HCT116 (cell line): ENCODE measurements around the gene NFX1. TPM values are rescaled to one million over a fixed set of nuclear protein-coding genes. Genes with fewer than 3 reads are reported as not detected.

ENCODE experiments used
- ATAC-seq: fragments of 200-7000 bp; cut with Tn5 transposase; 2 replicates; pipeline ENCODE4 v1.9.1; 2020; ENCODE audit warnings: mild to moderate bottlenecking, moderate library complexity
- BruUV-seq: library from RNA; stranded (reverse); fragments of 400-500 nt; replicated peaks from 2 replicates; lab custom pipeline; 2021; lab: Mats Ljungman, UMichigan
- CTCF ChIA-PET: fragments of 300-600 bp; sonication (Branson Sonifier 250); formaldehyde crosslinking; loops from one replicate; lab custom pipeline; 2021; ENCODE audit warnings: antibody characterized with exemption; lab: Charles Lee
- POLR2A ChIA-PET: fragments of 300-600, 350-600 bp; sonication (Branson Sonifier 250); formaldehyde crosslinking; loops from one replicate; lab custom pipeline; 2021; ENCODE audit warnings: antibody characterized with exemption; lab: Charles Lee
- RAD21 ChIA-PET, 2 experiments: fragments of 300-600 bp; sonication (Branson Sonifier 250); formaldehyde crosslinking; loops; one replicate each; lab custom pipeline; 2023; ENCODE audit warnings: low total read pairs in 2 of 2; ENCODE audit not compliant: uncharacterized antibody in 2 of 2, unreplicated experiment in 2 of 2, low non-redundant PET in 1 of 2; lab: Charles Lee
- DNase-seq: peaks from one replicate; pipeline ENCODE4 v3.0.0-alpha.2; 2010; ENCODE audit warnings: low read depth, low spot score
- H2AFZ ChIP-seq: fragments of 200-600 bp; shearing (Covaris generic), sonication (generic); 2 replicates; pipeline ENCODE4 v1.6.1; 2017; ENCODE audit warnings: low read depth, mixed run types, mixed read lengths, antibody characterized with exemption, low read length; ENCODE audit not compliant: poor library complexity, severe bottlenecking
- H3K27ac ChIP-seq: 2 replicates; pipeline ENCODE4 v1.5.1; 2012; ENCODE audit warnings: low read depth, low read length
- H3K27me3 ChIP-seq: fragments of 200-600 bp; sonication (generic); 2 replicates; pipeline ENCODE4 v1.6.1; 2016; ENCODE audit warnings: mixed run types, low read length, mixed read lengths; ENCODE audit not compliant: insufficient read depth
- H3K36me3 ChIP-seq, 2 experiments: fragments of 200-500 bp in 1 of 2; fragments of 200-600 bp in 1 of 2; sonication (Bioruptor generic) in 1 of 2; sonication (generic) in 1 of 2; 2 replicates each; pipeline versions ENCODE4 v1.5.1 to v1.6.1; 2014 to 2016; ENCODE audit warnings: low read length in 2 of 2, inconsistent platforms in 1 of 2, mixed read lengths in 1 of 2, mixed run types in 1 of 2; ENCODE audit not compliant: insufficient read depth in 2 of 2, control insufficient read depth in 1 of 2
- H3K4me1 ChIP-seq, 2 experiments: fragments of 200-600 bp in 1 of 2; sonication (generic) in 1 of 2; 2 replicates each; pipeline versions ENCODE4 v1.5.1 to v1.6.1; 2012 to 2017; ENCODE audit warnings: low read length in 2 of 2, inconsistent platforms in 1 of 2, mild to moderate bottlenecking in 1 of 2, mixed read lengths in 1 of 2, mixed run types in 1 of 2, moderate library complexity in 1 of 2; ENCODE audit not compliant: insufficient read depth in 2 of 2, control insufficient read depth in 1 of 2
- H3K4me2 ChIP-seq: fragments of 200-600 bp; sonication (generic); 2 replicates; pipeline ENCODE4 v1.6.1; 2017; ENCODE audit warnings: mixed run types, low read length, mixed read lengths
- H3K4me3 ChIP-seq, 2 experiments: fragments of 200-600 bp in 1 of 2; sonication (generic) in 1 of 2; replicated peaks in 1 of 2; 2 replicates each; pipeline ENCODE4 v1.5.1; 2011 to 2016; ENCODE audit warnings: low read length in 2 of 2, control low read depth in 1 of 2, low read depth in 1 of 2, mild to moderate bottlenecking in 1 of 2, mixed read lengths in 1 of 2, mixed run types in 1 of 2
- H3K79me2 ChIP-seq: fragments of 200-600 bp; sonication (generic); 2 replicates; pipeline ENCODE4 v1.6.1; 2017; ENCODE audit warnings: mild to moderate bottlenecking, mixed run types, low read length, moderate library complexity, mixed read lengths; ENCODE audit not compliant: insufficient read depth
- H3K9ac ChIP-seq: fragments of 200-600 bp; sonication (generic); 2 replicates; pipeline ENCODE4 v1.6.1; 2016; ENCODE audit warnings: low read length, mixed read lengths
- H3K9me2 ChIP-seq: fragments of 200-600 bp; sonication (generic), shearing (Covaris generic); 2 replicates; pipeline ENCODE4 v1.6.1; 2017; ENCODE audit warnings: mixed run types, mild to moderate bottlenecking, moderate library complexity; ENCODE audit not compliant: insufficient read depth
- H3K9me3 ChIP-seq, 2 experiments: fragments of 200-500 bp in 1 of 2; fragments of 200-600 bp in 1 of 2; sonication (Bioruptor generic) in 1 of 2; sonication (generic) in 1 of 2; 2 replicates each; pipeline ENCODE4 v1.6.1; 2014 to 2017; ENCODE audit warnings: low read length in 2 of 2, mixed read lengths in 2 of 2, inconsistent platforms in 1 of 2, low read depth in 1 of 2, mild to moderate bottlenecking in 1 of 2, mixed run types in 1 of 2, moderate library complexity in 1 of 2; ENCODE audit not compliant: control insufficient read depth in 1 of 2, insufficient read depth in 1 of 2
- H4K20me1 ChIP-seq: fragments of 200-600 bp; sonication (generic), shearing (Covaris generic); 2 replicates; pipeline ENCODE4 v1.6.1; 2017; ENCODE audit warnings: mixed run types, mild to moderate bottlenecking, moderate library complexity; ENCODE audit not compliant: insufficient read depth
- CBX3 ChIP-seq: IDR thresholded peaks from 2 replicates; pipeline ENCODE4 v1.6.1; 2012; ENCODE audit warnings: low read depth
- CEBPB ChIP-seq: IDR thresholded peaks from 2 replicates; pipeline ENCODE4 v1.6.1; 2012; ENCODE audit warnings: low read depth
- EZH2 ChIP-seq: fragments of 200-600 bp; sonication (generic); IDR thresholded peaks from 2 replicates; pipeline ENCODE4 v1.6.1; 2017; ENCODE audit warnings: antibody characterized with exemption, mixed run types
- EZH2phosphoT487 ChIP-seq: fragments of 200-600 bp; IDR thresholded peaks from 2 replicates; pipeline ENCODE4 v1.6.1; 2018; ENCODE audit warnings: antibody characterized with exemption, borderline replicate concordance
- FOSL1 ChIP-seq: IDR thresholded peaks from 2 replicates; pipeline ENCODE4 v1.6.1; 2012; ENCODE audit warnings: low read depth
- POLR2A ChIP-seq: IDR thresholded peaks from 2 replicates; pipeline ENCODE4 v1.7.0; 2011; ENCODE audit warnings: borderline replicate concordance; ENCODE audit not compliant: insufficient read depth, insufficient read length; ENCODE audit errors: extremely low read depth
- POLR2AphosphoS5 ChIP-seq: IDR thresholded peaks from 2 replicates; pipeline ENCODE4 v1.6.1; 2011; ENCODE audit warnings: mild to moderate bottlenecking, low read depth, low read length, moderate library complexity
- RAD21 ChIP-seq: IDR thresholded peaks from 2 replicates; pipeline ENCODE4 v1.6.1; 2012; ENCODE audit warnings: low read depth, mild to moderate bottlenecking
- SP1 ChIP-seq: IDR thresholded peaks from 2 replicates; pipeline ENCODE4 v1.6.1; 2012; ENCODE audit warnings: low read depth
- SRF ChIP-seq: IDR thresholded peaks from 2 replicates; pipeline ENCODE4 v1.6.1; 2012; ENCODE audit warnings: low read depth
- TCF7L2 ChIP-seq: IDR thresholded peaks from 2 replicates; pipeline ENCODE4 v1.7.0; 2011; ENCODE audit warnings: borderline replicate concordance, inconsistent platforms; ENCODE audit not compliant: insufficient read depth, insufficient read length; ENCODE audit errors: extremely low read depth
- YY1 ChIP-seq: IDR thresholded peaks from 2 replicates; pipeline ENCODE4 v1.6.1; 2011; ENCODE audit warnings: low read length, low read depth, moderate library complexity, mild to moderate bottlenecking; ENCODE audit not compliant: insufficient replicate concordance; ENCODE audit errors: extremely low read depth
- ZFX ChIP-seq: fragments of 450-650 bp; IDR thresholded peaks from 2 replicates; pipeline ENCODE4 v1.6.1; 2017
- ZNF274 ChIP-seq: fragments of 200-500 bp; sonication (Bioruptor generic); IDR thresholded peaks from 2 replicates; pipeline ENCODE4 v1.6.1; 2014; ENCODE audit warnings: mild to moderate bottlenecking, low read depth, low read length, inconsistent platforms
- intact Hi-C: fragments of 100-400 bp; cut with micrococcal nuclease; formaldehyde crosslinking; loops from 2 replicates; pipeline ENCODE4 v1.10.0; 2022
- total RNA-seq: library from RNA; stranded (reverse); gene quantifications from one replicate; pipeline ENCODE4 v1.2.1, GENCODE V29; 2021; ENCODE audit not compliant: unreplicated experiment
- TF ChIP-seq, protein P1 (sequence below), 3 experiments: fragments of 200-600 bp in 1 of 3; sonication (generic) in 1 of 3; IDR thresholded peaks in 2 of 3; conservative IDR thresholded peaks in 1 of 3; 2 replicates each; pipeline ENCODE4 v1.5.1; 2012 to 2017; ENCODE audit warnings: low read depth in 2 of 3, low read length in 2 of 3, antibody characterized with exemption in 1 of 3, borderline replicate concordance in 1 of 3, control low read depth in 1 of 3, mild to moderate bottlenecking in 1 of 3, mixed read lengths in 1 of 3, mixed run types in 1 of 3, moderate library complexity in 1 of 3; ENCODE audit not compliant: insufficient read depth in 1 of 3
- TF ChIP-seq, protein P2 (sequence below): IDR thresholded peaks from 2 replicates; pipeline ENCODE4 v1.6.1; 2012
- TF ChIP-seq, protein P3 (sequence below): IDR thresholded peaks from 2 replicates; pipeline ENCODE4 v1.6.1; 2011; ENCODE audit warnings: mild to moderate bottlenecking, low read length, moderate library complexity; ENCODE audit not compliant: insufficient replicate concordance; ENCODE audit errors: extremely low read depth

NFX1 gene
- total RNA-seq, 1 experiment from 2014 or later, result 31.7 TPM

DNA sequence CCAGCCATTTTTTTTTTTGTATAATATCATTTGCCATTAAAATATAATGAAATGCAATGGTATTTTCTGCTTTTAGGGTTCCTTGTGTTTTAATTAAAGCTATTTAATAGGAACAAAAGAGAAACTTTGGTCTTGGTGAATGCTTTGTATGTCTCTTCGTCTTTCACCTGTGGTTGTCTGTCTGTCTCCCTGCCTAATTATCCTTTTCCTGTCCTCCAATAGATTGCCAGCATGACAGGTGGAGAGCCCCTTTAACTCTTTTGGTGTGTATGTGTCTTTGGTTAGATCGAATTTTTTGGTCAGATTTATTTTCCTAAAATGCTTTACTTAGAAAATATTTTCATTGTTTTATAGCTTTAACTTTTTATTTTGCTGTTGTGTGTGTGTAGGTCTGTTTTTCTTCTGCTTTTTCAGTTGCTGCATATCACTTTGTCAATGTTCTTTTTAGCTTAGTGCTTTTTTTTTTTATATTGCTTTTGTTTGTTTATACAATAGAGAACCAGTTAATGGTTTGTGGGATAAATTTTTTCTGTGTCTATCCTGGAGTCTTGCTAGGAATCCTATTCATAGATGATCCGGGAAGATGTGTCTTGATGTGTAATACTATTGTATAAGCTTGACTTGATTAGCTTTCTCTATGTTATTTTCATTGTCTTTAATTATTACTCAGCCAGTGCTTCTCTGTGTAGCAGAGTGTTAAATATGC lies 16.9 kb upstream of the NFX1 start (continued):
- TF ChIP-seq ZNF274 (no peak), POLR2A (no peak), SP1 (no peak), CEBPB (no peak), EZH2 (no peak), ZFX (no peak), EZH2phosphoT487 (no peak), TCF7L2 (no peak), RAD21 (no peak), CBX3 (no peak)
- TF ChIP-seq, protein P1, sequence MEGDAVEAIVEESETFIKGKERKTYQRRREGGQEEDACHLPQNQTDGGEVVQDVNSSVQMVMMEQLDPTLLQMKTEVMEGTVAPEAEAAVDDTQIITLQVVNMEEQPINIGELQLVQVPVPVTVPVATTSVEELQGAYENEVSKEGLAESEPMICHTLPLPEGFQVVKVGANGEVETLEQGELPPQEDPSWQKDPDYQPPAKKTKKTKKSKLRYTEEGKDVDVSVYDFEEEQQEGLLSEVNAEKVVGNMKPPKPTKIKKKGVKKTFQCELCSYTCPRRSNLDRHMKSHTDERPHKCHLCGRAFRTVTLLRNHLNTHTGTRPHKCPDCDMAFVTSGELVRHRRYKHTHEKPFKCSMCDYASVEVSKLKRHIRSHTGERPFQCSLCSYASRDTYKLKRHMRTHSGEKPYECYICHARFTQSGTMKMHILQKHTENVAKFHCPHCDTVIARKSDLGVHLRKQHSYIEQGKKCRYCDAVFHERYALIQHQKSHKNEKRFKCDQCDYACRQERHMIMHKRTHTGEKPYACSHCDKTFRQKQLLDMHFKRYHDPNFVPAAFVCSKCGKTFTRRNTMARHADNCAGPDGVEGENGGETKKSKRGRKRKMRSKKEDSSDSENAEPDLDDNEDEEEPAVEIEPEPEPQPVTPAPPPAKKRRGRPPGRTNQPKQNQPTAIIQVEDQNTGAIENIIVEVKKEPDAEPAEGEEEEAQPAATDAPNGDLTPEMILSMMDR (IDR thresholded peaks at IDR 0.05 in 2 of 3, conservative IDR thresholded peaks at IDR 0.05 in 1 of 3; ENCODE audit: borderline replicate concordance in 1 of 3, insufficient read depth in 1 of 3, low read depth in 2 of 3, low read length in 2 of 3), result no peak
- TF ChIP-seq, protein P2, sequence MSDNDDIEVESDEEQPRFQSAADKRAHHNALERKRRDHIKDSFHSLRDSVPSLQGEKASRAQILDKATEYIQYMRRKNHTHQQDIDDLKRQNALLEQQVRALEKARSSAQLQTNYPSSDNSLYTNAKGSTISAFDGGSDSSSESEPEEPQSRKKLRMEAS, result no peak

DNA sequence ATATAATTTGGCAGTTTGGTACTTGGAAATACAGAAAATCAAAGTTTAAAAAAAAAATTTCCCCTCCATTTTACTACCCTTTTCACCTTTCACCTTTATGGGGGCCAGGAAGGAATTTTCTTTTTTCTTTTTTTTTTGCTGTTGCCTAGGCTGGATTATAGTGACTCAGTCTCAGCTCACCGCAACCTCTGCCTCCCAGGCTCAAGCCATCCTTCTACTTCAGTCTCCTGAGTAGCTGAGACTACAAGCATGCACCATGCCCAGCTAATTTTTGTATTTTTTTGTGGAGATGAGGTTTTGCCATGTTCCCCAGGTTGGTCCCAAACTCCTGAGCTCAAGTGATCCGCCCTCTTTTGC lies 16.4 kb upstream of the NFX1 start:
- Histone ChIP-seq H3K79me2 (peaks cover 4% of the 10 kb centered on the region; the same call in 1 of the 2 replicates), H3K27ac (no peak overlapping the region), H3K9ac (no peak overlapping the region), H3K27me3 (no peaks in the 10 kb centered on the region), H3K36me3 (peaks cover 49 to 59% of the 10 kb centered on the region in 2 experiments; a peak in 3 of 4 replicates), H3K4me2 (no peak overlapping the region), H3K9me3 (no peaks in the 10 kb centered on the region), H3K9me2 (no peaks in the 10 kb centered on the region), H3K4me3 (no peak overlapping the region), H3K4me1 (no peaks in the 10 kb centered on the region), H4K20me1 (no peaks in the 10 kb centered on the region), H2AFZ (no peak overlapping the region)
- RAD21 ChIA-PET, result no interaction called here
- CTCF ChIA-PET, result no interaction called here
- BruUV-seq, result no TSS peak
- no peak for ATAC-seq
- DNase-seq, result no peak
- POLR2A ChIA-PET, result interaction anchor here (0.8 kb wide), 1 partner anchor 16 kb away, joined by 6 read pairs; the partner anchor contains the start of gene NFX1
- intact Hi-C loops, result no loop called here
- TF ChIP-seq FOSL1 (no peak), YY1 (no peak), SRF (no peak), EZH2phosphoT487 (no peak), POLR2AphosphoS5 (no peak)
- TF ChIP-seq, protein P2, result no peak
- TF ChIP-seq, protein P3, sequence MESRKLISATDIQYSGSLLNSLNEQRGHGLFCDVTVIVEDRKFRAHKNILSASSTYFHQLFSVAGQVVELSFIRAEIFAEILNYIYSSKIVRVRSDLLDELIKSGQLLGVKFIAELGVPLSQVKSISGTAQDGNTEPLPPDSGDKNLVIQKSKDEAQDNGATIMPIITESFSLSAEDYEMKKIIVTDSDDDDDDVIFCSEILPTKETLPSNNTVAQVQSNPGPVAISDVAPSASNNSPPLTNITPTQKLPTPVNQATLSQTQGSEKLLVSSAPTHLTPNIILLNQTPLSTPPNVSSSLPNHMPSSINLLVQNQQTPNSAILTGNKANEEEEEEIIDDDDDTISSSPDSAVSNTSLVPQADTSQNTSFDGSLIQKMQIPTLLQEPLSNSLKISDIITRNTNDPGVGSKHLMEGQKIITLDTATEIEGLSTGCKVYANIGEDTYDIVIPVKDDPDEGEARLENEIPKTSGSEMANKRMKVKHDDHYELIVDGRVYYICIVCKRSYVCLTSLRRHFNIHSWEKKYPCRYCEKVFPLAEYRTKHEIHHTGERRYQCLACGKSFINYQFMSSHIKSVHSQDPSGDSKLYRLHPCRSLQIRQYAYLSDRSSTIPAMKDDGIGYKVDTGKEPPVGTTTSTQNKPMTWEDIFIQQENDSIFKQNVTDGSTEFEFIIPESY, result no peak
- TF ChIP-seq, protein P1 (IDR thresholded peaks at IDR 0.05 in 2 of 3, conservative IDR thresholded peaks at IDR 0.05 in 1 of 3; ENCODE audit: borderline replicate concordance in 1 of 3, insufficient read depth in 1 of 3, low read depth in 2 of 3, low read length in 2 of 3), result no peak
